ENCODE results near the gene INPP5A. TPM values are rescaled to one million over a fixed set of nuclear protein-coding genes. Genes with fewer than 3 reads are reported as not detected.

Gene INPP5A
- total RNA-seq, 2 donors from 2014 or later, result 9.2 to 14.5 TPM

DNA sequence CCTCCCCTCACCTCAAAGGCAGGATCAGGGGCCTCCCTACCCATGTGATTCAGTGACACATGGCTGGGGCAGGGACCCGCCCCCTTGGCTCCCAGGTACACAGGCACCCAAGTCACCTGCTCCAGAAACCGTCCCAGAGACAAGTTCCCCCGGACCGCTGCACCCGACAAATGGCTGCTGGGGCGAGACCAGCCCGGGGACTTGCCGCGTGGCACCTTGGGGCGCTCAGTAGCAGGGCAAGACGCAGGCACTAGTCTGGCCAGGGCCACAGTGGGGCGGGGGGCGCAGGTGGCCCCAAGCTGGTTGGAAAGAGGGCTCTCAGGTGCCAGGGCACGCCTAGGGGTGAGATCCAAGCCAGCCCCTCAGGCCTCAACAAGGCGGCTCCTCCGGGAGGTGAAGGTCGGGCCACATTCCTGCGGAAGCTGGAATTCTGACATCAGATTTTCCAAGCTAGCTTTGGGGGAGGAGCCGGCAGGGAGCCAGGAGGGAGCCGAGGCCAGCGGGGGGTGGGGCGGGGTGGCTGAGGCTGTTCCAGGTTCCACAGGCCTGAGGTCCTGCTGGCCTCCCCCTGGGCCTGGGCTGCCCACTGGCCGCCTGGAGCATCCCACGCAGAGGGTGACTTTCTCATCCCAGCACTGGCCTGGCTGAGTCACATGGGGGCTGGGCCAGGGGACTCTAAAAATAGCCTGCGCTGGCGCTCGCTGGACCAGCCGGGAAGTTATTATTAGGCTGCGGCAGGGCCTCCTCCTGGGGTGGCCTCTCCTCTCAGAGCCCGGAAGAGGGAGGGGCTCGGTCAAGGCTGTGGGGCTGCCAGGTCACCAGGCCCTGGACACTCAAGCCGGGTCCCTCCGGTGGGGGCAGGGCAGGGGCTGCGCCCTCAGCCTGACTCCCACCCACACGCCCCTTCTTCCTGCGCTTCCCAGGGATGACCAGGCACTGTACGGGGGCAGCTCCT, 20.5 kb upstream of the INPP5A start:
- 8 to 16% methylated on average over 18 to 32 of the region's 37 CpGs for WGBS, 2 donors
- TF ChIP-seq POLR2A (IDR thresholded peaks at IDR 0.05), result peak in 2 of 3 donors; percentile 54 to 59
- TF ChIP-seq, protein P1, sequence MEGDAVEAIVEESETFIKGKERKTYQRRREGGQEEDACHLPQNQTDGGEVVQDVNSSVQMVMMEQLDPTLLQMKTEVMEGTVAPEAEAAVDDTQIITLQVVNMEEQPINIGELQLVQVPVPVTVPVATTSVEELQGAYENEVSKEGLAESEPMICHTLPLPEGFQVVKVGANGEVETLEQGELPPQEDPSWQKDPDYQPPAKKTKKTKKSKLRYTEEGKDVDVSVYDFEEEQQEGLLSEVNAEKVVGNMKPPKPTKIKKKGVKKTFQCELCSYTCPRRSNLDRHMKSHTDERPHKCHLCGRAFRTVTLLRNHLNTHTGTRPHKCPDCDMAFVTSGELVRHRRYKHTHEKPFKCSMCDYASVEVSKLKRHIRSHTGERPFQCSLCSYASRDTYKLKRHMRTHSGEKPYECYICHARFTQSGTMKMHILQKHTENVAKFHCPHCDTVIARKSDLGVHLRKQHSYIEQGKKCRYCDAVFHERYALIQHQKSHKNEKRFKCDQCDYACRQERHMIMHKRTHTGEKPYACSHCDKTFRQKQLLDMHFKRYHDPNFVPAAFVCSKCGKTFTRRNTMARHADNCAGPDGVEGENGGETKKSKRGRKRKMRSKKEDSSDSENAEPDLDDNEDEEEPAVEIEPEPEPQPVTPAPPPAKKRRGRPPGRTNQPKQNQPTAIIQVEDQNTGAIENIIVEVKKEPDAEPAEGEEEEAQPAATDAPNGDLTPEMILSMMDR (IDR thresholded peaks at IDR 0.05), result peak in 1 of 7 experiments; percentile 17
- peaks cover 60% of the 10 kb centered on the region for H3K4me1 ChIP-seq
- peak overlapping the region; percentile 79 to 94 (median 92) for H3K27ac ChIP-seq
- intact Hi-C loops (cut with DNase I), result no loop called here
- no peaks in the 10 kb centered on the region for H3K27me3 ChIP-seq
- DNase-seq, result peak; percentile 86 to 92 (median 90)
- no peaks in the 10 kb centered on the region for H3K36me3 ChIP-seq (replicated peaks in 1 of 2; ENCODE audit: insufficient read depth in 1 of 2, low read depth in 2 of 2)
- H3K9me3 ChIP-seq, result no peaks in the 10 kb centered on the region
- peak; percentile 76 for ATAC-seq
- no peak overlapping the region for H3K4me3 ChIP-seq

DNA sequence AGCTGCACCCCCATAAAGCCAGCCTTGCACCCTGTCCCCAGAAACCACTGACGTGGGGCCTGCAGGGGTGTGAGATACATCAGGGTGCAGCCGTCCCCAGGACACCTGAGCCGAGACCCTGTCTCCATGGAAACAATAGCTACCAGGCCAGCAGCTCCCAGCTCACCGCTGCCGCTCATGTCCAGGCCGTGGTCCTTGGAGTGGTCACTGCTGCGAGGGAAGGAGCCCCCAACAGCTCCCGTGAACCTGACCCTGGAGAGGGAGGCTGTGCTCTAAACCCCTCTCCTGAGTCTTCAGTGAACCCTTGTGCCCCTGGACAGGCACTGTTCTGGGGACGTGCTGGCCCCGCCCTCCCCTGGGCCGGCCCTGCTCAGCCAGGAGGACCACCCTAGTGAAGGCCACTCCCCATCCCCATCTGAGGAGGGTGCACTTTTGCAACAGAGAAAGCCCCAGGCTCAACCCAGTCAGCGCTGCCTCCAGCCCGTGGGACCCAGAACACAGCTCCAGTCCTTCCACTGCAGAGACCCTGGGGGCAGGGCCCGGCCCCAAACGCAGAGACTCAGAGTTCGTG, 19.6 kb upstream of the INPP5A start:
- no peaks in the 10 kb centered on the region for H3K36me3 ChIP-seq (replicated peaks in 1 of 2; ENCODE audit: insufficient read depth in 1 of 2, low read depth in 2 of 2)
- H3K27ac ChIP-seq, result peak overlapping the region; percentile 79 to 94 (median 92)
- ATAC-seq (no peak), DNase-seq (peak in 2 of 4 donors; percentile 15 to 16)
- H3K4me1 ChIP-seq, result peaks cover 60% of the 10 kb centered on the region
- no peak for TF ChIP-seq POLR2A (IDR thresholded peaks at IDR 0.05)
- TF ChIP-seq, protein P1 (IDR thresholded peaks at IDR 0.05), result no peak
- no peak overlapping the region for H3K4me3 ChIP-seq
- WGBS, 2 donors, result 35 to 42% methylated on average over 4 to 14 of the region's 16 CpGs
- intact Hi-C loops (cut with DNase I), result no loop called here
- no peaks in the 10 kb centered on the region for H3K27me3 ChIP-seq
- H3K9me3 ChIP-seq, result no peaks in the 10 kb centered on the region

DNA sequence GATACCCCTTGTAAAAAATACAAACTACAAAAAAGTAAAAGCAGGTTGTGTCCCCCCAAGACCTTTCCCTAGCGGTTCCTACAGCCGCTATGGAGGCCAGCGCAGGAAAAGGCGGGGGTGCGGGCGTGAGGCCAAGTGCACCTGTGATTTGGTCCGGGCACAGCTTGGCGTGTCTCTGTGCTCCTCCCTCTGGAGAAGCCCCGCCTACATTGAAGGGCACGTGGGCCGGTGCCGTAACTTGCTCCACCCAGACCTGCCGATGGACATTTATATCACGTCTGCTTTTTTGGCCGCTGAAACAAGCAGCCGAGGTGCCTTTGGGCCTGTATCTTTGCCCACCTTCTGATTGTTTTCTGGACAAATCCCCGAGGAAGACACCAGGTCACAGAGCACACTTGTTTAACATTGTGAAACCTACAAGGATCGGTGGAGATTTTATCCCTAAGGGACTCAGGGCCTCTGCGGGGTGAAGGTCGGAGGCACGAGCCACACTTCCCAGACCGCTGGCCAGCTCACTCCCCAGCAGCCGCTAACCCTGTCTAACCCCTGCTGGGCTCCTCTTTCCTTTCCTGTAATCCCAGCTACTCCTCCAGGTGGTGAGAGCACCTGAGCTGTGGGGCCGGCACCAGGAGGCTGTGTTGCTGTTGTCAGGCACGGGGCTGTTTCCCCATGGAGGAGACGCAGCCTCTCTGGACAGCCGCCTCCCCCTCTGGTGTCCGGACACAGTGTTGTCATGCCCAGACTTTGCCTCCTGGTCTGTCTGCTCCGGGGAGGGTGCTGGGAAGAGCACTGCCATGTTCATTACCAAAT, 18.8 kb upstream of the INPP5A start:
- H3K27ac ChIP-seq, result peak overlapping the region; percentile 79 to 94 (median 92)
- WGBS, 2 donors, result 17 to 21% methylated on average over 20 to 29 of the region's 29 CpGs
- DNase-seq (peak; percentile 94 to 98 (median 94)), ATAC-seq (peak; percentile 82)
- H3K27me3 ChIP-seq, result no peaks in the 10 kb centered on the region
- peaks cover 60% of the 10 kb centered on the region for H3K4me1 ChIP-seq
- intact Hi-C loops (cut with DNase I), result no loop called here
- no peaks in the 10 kb centered on the region for H3K9me3 ChIP-seq
- no peak overlapping the region for H3K4me3 ChIP-seq
- no peaks in the 10 kb centered on the region for H3K36me3 ChIP-seq (replicated peaks in 1 of 2; ENCODE audit: insufficient read depth in 1 of 2, low read depth in 2 of 2)
- TF ChIP-seq POLR2A (IDR thresholded peaks at IDR 0.05), result peak in 2 of 3 donors; percentile 65 to 72
- TF ChIP-seq, protein P1 (IDR thresholded peaks at IDR 0.05), result peak in 2 of 7 experiments; percentile 10

DNA sequence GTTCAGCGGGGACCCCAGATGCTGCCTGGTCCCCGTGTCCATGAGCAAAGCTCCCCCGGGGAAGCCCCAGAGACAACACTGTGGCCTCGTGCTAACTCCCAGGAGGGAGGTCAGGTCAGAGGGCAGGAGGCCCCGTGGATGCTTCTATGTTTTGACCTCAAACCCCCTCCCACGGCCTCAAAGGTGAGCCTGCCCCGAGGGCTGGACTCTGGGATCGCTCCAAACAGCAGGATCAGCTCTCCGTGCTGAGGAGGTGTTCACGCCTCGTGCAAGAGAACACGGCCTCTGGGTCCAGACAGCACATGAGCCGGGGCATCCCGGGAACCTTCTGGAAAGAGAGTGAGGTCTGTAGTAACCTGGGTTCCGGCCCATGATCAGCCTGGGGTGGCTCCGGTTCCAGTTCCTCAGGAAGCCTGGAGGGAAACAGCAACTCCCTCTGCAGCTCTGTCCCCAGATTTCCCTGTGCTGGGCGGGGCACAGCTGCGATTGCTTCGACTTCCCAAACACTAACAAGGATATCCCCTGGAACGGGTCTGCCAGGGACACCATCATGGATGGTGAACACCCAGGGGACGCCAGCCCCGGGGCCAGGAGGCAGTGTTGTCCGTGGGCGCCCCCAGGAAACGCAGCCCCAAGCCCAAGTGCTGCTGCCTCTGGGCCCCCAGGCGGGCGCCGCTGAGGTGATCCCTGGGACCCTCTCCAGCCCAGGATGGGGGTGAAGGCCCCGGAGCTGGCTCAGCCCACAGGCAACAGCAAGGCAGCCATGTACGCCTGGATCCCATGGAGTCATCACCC, 18.0 kb upstream of the INPP5A start:
- peak in 3 of 4 donors; percentile 13 to 27 (median 21) for DNase-seq
- no peak overlapping the region for H3K4me3 ChIP-seq

More for the DNA sequence above, 18.0 kb upstream of the INPP5A start:
- peaks cover 60% of the 10 kb centered on the region for H3K4me1 ChIP-seq
- no peaks in the 10 kb centered on the region for H3K27me3 ChIP-seq
- TF ChIP-seq POLR2A (IDR thresholded peaks at IDR 0.05), result no peak
- TF ChIP-seq, protein P1 (IDR thresholded peaks at IDR 0.05), result no peak
- H3K36me3 ChIP-seq (replicated peaks in 1 of 2; ENCODE audit: insufficient read depth in 1 of 2, low read depth in 2 of 2), result no peaks in the 10 kb centered on the region
- 82 to 100% methylated on average over 2 to 30 of the region's 30 CpGs for WGBS, 2 donors
- no peaks in the 10 kb centered on the region for H3K9me3 ChIP-seq
- peak overlapping the region; percentile 46 to 94 (median 92) for H3K27ac ChIP-seq
- ATAC-seq, result no peak
- intact Hi-C loops (cut with DNase I), result no loop called here
